ENCODE results near the gene ROR1.
A peak's percentile ranks its signal among the peaks of the same experiment; 100 is the strongest.

ROR1 gene

GRCh38 chr1:63859480-63860275 is 85.9 kb downstream of the ROR1 start:
- peak in 1 of 2 experiments; percentile 40 for DNase-seq

GRCh38 chr1:63861052-63861691 is 87.4 kb downstream of the ROR1 start:
- no peak for DNase-seq

GRCh38 chr1:63863145-63863544 is 89.3 kb downstream of the ROR1 start:
- DNase-seq = peak in 1 of 2 experiments; percentile 25

DNA sequence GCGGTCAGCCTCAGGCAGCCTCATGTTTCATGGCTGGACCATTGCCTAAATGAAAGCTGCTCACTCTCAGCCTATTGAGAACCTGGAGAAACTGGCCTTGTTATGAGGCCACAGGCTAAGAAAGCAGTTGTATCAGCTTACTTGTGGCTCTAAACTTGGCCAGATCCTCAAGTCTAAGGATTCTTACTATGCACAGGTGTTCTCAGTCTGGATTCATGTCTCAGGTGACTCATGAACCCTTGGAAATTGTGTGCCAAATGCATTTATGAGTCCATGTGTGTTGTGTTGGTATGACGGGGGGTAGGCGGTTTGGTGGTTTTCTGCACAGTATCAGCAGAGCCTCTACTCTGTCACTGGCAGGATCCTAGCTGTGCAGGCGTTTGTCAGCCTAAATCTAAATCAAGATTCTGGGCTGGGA is 90.4 kb downstream of the ROR1 start:
- DNase-seq = peak in 1 of 2 experiments; percentile 36

- DNase-seq = no peak
Measured at GRCh38 chr1:63865561-63865960, 91.7 kb downstream of the ROR1 start.

- peak in 1 of 2 experiments; percentile 28 for DNase-seq
Measured at GRCh38 chr1:63866084-63866483, 92.3 kb downstream of the ROR1 start.

DNA sequence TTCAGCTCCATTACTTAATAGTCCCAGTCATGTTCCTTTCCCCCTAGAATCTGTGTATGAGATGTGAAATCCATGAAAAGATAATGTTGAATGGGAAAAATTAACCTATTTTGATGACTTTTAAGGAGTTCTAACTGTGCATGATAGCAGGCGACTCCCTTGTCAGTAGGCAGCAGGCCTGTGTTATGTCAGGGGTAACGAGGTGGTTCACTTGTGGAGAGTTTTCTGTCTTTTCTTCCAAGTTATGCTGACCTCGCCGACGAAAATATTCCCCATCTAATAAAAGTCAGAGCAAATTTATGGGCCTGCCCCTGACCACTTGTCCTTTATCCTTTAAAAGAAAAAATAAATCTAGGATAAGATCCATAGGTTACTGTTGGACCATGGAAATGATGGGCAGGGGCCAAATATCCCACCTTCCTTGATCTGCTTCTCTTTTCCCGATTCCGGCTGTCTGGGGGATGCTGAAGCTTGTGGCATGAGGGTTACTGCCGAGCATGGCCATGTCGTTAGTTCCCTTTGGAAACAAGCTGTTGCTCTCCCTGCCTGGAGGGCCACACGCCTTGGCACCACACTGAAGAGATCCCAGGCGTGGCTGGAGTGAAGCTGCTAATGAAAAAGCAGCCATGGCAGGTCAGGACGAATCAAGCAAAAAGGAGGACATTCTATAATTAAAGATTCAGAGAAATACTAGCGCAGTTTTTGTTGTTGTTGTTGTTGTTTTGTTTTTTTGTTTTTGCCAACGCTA is 93.8 kb downstream of the ROR1 start:
- DNase-seq = no peak

DNA sequence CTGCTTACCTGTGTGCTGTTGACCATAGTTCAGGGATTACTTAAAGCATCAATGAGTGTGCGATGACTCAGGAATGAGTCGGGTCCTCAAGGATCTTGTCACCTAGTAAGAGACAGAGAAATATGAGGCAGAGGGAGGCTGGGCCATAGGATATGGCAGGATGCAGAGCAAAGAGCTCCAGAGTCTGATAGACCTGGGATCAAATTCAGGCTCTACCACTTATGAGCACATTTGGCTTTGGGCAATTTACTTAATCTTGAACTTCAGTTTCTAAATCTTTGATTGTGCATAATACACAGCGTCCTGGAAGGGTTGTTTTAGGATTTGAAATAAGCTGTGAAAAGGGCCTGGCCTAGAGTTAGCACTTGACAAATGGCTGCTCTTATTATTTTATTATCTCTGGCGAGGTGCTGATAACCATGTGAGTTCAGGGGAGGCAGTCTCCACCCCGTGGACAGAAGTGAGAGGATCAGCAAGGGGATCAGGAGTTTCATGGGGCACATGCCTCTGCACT is 94.5 kb downstream of the ROR1 start:
- DNase-seq = no peak

GRCh38 chr1:63870152-63870551 is 96.3 kb downstream of the ROR1 start:
- DNase-seq = no peak

GRCh38 chr1:63871463-63871862 is 97.6 kb downstream of the ROR1 start:
- DNase-seq = peak in 1 of 2 experiments; percentile 53

DNA sequence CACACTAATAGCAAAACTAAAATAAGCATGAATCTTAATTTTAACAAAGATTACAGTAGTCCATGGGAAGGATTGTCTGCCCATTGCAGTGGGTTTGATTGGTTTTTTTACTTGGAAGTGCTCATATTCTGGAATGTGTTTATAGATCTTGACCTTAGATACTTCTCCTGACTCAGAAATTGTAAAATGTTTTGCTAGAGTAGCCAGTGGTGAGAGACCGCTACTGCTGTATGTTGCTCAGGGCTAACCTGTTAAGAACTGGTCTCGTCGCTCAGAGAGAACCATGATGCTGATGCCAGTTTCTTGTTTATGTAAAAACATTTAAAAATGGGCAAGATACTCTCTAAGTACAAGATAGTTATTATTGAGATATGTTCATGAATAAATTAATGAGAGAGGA is 99.9 kb downstream of the ROR1 start:
- peak in 1 of 2 experiments; percentile 50 for DNase-seq

DNA sequence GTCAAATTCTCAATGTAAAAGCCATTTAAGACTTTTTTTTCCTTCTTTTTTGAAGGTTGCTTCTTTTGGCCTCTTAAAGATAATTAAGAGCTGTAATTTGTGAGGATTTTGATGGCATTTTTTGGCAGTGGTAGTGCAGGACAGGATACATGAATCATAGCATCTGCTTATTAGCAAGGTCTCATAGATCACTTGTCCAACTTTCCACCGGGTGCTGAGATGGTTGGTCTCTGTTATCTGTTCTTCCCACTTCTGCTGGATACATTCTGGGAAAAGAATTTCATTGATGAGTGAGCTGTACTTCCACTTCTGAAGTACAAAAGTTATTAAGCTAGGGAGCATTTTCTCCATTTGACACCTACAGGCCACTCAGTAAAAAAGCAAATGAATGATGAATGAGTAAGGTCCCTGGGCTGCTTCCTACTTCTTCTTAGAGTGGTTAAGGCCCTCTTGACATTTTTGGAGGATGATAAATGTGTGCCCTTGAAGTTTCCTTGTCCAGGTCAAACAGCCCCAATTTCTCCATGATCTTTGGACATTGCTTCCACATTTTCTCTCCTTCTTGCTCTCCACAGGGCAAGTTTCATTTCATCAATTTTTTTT is 100.6 kb downstream of the ROR1 start:
- peak; percentile 54 to 74 for DNase-seq

GRCh38 chr1:63875636-63876035 is 101.8 kb downstream of the ROR1 start:
- no peak for DNase-seq

- DNase-seq = no peak
Measured at GRCh38 chr1:63877021-63877767, 103.4 kb downstream of the ROR1 start.

- DNase-seq = peak in 1 of 2 experiments; percentile 79
Measured at GRCh38 chr1:63877816-63878215, 104.0 kb downstream of the ROR1 start.

GRCh38 chr1:63878932-63879331 is 105.1 kb downstream of the ROR1 start:
- DNase-seq = no peak

DNA sequence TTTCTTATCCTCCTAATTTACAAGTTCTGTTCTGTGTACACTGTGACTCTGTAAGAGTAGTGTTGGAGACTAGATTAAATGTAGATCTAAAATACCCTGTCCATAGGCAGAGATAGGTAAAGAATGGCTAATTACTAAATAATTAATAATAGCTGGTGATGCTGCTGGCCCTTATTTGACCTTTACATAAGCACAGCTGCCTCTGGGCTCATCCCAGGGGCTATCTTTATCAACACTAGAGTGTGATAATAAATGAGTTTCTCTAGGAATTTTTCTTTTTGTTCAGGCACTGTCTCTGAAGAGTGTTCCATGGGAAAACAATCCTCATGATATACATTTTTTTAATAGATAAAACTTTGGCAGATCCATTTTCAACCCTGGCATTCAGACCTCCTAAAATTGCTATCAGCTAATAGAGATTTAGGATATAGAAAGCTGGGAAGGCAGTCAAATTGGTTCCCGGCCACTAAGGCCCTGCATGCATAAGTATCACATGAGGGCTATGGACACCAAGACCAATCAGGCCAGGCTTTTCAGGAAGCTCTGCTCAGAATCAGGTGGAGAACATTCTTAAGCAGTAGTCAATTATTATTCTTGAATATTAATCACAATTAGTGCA is 107.2 kb downstream of the ROR1 start:
- DNase-seq = no peak

DNA sequence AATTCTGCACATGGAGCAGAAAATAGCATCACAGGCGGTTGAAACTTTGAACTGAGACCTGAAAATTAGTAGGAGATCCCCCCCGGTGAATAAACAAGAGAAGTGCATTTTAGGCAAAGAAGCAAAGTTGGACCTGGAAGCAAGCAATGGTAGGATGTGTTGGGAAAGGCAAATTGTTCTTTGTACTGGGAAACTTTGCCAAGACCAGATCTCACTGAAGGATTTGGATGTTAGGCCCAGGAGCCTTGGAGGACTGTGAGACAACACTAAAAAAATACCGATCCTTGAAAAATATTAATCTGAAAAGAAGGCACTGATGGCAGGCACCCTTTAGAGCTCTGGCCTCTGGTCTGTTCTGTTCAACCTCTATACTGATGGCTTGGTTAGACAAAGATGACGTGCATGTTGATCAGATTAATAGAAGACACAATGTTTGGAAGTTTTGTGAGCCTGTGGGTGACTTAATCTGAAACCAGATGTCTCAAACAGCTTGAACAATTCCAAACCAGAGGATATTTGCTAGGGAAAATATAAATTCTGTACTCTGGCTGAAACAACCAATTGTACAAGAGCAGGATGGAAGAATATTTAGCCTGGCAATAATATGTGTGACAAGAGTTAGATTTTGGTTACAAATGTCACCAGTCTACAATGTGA is 108.4 kb downstream of the ROR1 start:
- DNase-seq = peak in 1 of 2 experiments; percentile 64

GRCh38 chr1:63883494-63884235 is 109.8 kb downstream of the ROR1 start:
- peak in 1 of 2 experiments; percentile 43 for DNase-seq

- no peak for DNase-seq
Measured at GRCh38 chr1:63884486-63884885, 110.7 kb downstream of the ROR1 start.
